ENCODE results near the gene RPS5.
"Not testable (repeated sequence)": the region's sequence is repeated elsewhere in the genome, so short reads cannot be mapped to it uniquely, and the experiment has no call there.

Gene RPS5

DNA sequence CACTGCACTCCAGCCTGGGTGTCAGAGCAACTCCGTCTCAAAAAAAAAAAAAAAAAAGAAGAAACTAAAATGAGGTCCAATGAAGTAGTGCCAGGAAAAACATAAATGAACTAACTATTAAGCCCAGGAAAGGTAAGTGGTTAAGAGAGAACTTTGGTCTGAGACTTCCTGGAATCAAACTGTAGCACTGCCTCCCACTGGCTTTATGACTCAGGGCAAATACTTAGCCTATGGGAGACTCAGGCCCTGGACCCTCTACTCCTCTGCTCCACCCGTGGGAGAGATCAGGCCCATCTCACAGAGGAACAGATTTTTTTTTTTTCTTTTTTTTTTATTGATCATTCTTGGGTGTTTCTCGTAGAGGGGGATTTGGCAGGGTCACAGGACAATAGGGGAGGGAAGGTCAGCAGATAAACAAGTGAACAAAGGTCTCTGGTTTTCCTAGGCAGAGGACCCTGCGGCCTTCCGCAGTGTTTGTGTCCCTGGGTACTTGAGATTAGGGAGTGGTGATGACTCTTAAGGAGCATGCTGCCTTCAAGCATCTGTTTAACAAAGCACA lies 16.9 kb downstream of the RPS5 start:
- in situ Hi-C loops (cut with MboI; ENCODE audit: low sequenced_read_pairs): not testable (repeated sequence)

DNA sequence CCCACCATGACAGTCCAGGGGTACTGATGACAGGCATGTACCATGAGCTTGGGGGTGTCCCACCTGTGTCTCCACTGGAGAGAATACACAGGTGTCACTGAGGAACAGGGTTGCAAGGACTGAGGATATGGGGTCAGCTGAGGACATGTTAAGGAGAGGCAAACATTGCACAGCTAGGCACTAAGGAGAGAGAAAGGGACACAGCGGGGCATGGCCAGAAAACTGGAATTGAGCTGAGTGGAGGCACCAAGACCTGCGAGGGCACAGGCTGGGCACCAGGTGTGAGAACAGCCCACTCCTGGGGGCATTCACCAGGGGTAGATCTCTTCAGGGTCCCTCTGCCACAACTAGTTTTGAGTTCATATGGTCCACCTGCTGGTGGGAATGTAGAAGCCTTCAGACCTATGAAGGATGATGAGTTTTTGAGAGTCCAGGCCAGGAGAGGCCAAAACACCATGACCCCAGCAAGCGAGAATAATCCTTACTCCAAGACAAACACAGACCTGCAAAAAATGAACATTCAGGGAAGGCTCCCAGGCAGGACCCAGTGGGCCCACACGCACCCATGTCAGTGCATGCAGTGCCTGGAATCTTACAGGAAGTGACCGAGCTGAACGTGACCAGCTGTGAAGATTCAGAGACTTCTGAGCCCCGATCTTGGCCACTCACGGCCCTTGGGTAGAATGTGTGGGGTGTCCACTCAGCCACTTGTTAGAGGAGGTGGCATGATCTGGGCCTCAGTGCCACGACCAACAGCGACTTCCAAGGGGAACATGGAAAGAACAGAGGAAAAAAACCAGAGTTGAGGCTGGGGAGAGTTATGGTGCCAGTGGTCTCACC lies 20.0 kb downstream of the RPS5 start:
- in situ Hi-C loops (cut with MboI; ENCODE audit: low sequenced_read_pairs): no loop called here

DNA sequence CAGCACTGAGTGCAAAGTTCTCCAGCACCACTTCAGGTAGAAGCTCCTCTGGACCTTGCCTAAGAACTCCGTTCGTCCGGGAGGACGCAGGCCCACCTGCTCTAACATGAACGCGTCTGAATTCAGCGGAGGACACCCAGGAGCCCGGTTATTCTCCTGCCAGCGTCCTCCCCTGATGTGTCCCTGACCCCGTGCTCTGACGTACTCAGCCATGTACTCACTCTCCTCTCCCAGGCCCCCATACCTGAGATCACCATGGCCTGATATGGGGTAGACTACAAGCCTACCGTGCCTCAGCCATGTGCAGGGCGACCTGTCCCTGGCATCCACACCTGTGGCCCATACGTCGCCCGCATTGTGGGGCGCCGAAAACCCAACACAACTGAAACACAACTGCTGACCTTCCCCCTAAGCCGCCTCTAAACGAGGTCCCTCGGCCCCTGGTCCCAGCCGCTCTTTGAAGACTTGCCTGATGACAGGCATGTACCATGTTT lies 20.6 kb downstream of the RPS5 start:
- in situ Hi-C loops (cut with MboI; ENCODE audit: low sequenced_read_pairs): no loop called here

DNA sequence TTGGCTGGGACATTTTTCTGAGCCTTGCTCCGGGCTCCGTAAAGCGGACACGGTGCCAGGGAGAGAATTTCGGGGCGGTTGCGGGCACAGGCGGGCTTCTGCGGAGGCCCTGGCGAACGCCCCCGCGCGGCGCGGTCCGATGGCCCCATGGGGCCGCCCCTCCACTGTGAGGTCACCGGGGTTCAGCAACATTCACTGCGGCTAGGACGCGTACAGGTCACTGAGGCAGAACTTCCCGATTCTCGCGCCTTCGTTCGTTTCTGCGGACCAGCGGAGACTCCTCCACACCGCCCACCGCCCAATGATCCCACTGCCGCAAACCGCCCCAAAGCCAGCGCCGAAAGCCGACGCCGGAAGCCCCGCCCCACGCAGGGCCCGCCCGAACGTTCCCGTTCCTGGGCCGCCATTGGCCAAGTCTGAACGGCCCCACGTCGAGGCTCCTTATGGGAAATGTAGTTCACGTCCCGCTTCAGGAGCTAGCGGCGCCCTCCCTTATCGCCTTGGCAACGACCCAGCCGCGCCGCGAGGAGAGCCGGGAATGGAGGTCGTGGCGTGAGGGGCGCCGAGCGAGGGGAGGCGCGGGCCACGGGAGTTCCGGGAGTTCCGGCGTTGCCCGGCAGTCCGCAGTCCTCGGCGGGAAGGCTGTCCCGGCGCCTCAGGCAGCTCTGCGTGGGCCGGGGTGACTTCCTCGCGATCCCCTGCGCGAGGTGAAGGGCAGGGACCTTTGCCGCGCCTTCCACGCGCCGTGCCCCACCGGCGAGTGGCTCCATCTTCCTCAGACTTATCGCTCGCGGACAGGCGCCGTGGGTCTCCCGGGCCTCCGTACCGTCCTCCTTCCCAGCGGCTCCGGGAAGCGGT lies 21.3 kb downstream of the RPS5 start, which contains the start of gene ZNF584:
Gene ZNF584, plus strand, starts transcription at position 498 of the 858 bp plus-strand sequence. CDS start 499 bp downstream, outside the sequence.
- in situ Hi-C loops (cut with MboI; ENCODE audit: low sequenced_read_pairs): no loop called here

DNA sequence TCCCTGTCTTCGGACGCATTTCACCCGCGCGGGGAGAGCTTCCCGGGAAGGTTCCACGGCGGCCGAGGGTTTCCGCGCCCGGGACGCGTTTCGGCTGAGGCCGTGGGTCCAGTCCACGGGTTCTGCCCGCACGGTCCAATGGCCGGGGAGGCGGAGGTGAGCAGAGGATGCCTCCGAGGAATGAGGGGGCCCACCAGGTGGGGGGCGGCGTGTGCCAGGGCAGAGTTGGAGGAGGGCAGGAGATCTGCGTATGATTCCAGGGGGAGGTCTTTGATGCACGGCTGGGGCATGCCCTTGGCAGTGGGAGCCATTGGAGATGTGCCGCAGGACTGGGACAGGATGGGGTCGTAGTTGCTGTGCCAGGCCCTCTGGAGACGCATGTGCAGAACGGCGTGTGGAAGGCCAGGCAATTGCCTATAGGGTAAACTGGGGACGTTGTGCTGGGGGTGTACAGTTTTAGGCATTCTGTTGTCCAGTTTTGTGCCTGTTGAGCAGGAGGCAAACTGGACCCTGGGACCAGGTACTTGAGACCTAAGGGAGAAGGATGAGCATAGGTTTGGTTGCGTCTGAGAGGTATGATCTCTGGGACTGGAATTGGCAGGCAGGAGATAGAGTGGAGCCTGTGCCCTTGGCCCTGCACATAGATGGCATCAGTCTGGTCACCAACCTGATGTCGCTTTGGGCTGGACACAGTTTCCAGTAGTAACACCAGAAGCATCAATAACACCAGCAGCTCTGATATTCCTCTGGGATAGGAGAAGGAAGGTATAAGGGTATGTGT lies 22.1 kb downstream of the RPS5 start:
- in situ Hi-C loops (cut with MboI; ENCODE audit: low sequenced_read_pairs): no loop called here

DNA sequence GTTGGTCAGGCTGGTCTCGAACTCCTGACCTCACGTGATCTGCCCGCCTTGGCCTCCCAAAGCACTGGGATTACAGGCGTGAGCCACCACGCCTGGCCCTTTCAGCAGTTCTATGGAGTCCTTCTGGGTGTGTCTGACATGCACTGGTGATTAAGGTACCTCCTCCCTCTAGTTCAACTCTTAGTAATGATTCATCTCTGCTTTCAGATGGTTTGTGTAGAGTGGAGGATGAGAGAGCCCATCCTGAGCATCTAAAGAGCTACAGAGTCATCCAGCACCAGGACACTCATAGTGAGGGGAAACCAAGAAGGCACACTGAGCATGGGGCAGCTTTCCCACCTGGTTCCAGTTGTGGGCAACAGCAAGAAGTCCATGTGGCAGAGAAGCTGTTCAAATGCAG lies 29.5 kb downstream of the RPS5 start:
- in situ Hi-C loops (cut with MboI; ENCODE audit: low sequenced_read_pairs): no loop called here

DNA sequence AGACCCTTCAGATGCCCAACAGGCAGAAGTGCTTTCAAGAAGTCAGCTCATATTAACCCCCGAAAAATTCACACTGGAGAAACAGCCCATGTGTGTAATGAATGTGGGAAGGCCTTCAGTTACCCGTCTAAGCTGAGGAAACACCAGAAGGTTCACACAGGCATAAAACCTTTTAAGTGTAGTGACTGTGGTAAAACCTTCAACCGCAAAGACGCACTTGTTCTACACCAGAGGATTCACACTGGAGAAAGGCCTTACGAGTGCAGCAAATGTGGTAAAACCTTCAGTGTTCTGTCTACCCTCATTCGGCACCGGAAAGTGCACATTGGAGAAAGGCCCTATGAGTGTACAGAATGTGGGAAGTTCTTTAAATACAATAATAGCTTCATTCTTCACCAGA lies 30.0 kb downstream of the RPS5 start:
- in situ Hi-C loops (cut with MboI; ENCODE audit: low sequenced_read_pairs): no loop called here

DNA sequence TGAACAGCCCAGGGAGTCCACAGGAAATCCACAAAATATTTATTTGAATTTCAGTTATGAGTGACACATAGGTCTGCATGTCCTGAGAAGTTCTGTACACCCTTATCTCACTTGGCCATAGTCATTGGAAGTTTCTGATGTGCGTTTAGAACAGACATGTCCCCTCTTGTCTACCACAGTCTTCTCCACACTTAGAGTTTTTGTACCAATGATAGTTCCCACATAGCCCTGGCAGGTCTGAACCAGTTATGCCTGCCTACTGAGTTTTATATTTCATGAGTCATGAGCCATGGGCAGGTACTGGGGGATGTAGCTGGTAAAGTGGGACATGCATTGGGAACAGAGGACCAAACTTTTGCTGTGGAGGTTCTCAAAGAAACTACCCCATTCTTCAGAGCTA lies 41.5 kb downstream of the RPS5 start:
- in situ Hi-C loops (cut with MboI; ENCODE audit: low sequenced_read_pairs): no loop called here

DNA sequence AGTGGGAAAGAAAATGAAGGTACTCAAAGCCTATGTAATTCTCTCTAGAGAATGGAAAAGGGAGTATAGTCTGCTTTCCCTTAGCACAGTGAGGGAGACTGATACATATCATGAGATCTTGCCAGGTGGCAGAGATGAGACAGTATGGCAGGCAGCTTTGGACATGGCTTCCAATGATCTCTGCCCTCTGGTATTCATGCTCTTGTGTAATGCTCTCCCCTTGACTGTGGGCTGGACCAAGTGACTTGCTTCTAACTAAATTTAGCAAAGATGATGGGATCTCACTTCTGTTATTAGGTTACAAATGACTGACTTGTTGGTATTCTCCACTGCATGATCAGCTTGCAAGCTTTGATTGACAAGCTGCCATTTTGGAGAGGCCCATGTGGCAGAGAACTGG lies 42.7 kb downstream of the RPS5 start:
- in situ Hi-C loops (cut with MboI; ENCODE audit: low sequenced_read_pairs): no loop called here

DNA sequence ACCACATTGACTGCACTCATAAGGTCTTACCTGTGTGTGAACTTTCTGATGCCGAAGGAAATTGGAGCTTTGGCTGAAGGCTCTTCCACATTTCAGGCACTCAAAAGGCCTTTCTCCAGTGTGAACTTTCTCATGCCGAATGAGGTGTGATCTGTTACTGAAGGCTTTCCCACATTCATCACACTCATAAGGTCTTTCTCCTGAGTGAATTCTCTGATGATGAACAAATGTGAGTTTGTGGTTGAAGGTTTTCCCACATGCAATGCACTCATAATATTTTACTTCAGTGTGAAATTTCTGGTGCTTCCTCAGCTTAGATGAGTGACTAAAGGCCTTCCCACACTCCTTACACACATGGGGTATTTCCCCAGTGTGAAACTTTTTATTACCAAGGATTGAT lies 47.1 kb downstream of the RPS5 start:
- in situ Hi-C loops (cut with MboI; ENCODE audit: low sequenced_read_pairs): no loop called here

DNA sequence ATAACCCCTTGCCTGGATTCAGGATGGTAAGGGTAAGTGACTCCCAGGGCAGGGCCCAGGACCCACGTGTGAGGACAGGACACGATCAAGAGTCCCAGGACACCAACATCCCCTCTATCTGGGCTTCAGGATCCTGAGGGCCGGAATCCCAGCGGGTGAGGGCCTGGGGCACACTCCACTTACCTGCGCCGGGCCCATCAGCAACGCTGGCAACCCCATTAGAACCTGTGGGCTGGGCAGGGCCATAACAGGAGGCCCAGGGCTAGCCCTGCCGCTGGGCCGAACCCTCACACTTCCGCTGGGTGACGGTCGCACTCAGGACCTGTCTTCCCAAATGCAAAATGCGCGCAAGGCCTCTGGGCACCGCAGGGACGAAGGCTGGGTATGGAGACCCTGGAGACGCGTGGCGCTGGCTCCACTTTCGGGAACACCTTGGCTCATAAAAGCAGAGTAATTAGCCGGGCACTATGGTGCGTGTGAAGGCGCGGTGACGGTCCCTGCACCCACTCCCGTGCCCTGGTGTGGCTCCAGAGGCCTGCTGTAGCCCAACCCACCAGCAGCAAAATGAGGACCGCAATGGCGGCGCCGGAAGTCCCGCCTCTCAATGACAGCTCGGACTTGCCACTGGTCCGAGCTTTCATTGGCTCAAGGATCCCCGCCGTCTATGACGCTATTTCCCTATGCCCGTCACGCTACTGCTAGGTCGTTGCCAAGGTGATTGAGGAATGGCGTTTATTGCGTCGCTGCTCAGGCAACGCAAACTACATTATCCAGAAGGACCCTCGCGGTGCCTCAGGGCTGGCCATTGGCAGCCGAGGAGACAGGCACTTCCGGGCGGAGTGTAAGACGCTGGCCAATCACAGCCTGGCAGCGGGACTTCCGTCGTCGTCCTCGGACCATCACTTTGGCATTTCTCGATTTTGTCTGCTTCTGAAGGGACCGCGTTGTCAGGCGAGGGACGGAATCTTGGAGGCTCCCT lies 52.8 kb downstream of the RPS5 start, which contains the start of gene ZNF132:
Gene ZNF132, minus strand, starts transcription at position 578 of the 979 bp plus-strand sequence. Its CDS starts 332 bp downstream, at position 246.
- in situ Hi-C loops (cut with MboI; ENCODE audit: low sequenced_read_pairs): no loop called here

DNA sequence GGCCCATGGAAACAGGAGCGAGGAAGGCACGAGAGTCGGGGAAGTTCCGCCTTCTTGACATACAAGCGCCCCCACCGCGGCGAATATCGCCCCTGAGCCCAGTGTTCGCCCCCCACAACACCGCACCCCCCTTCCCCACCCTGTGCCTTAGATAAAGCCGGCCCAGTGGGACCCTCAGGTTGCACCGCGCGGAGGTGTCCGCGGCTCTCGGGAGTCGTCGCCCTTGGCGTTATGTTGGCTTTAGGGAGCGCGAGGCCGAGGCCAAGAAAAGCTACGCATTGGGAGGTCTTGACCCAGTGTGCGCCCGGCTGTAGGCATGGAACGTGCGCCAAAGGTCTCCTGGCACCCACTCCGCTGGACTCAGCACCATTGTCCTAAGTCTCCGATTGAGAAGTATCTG lies 53.5 kb downstream of the RPS5 start:
- in situ Hi-C loops (cut with MboI; ENCODE audit: low sequenced_read_pairs): no loop called here

DNA sequence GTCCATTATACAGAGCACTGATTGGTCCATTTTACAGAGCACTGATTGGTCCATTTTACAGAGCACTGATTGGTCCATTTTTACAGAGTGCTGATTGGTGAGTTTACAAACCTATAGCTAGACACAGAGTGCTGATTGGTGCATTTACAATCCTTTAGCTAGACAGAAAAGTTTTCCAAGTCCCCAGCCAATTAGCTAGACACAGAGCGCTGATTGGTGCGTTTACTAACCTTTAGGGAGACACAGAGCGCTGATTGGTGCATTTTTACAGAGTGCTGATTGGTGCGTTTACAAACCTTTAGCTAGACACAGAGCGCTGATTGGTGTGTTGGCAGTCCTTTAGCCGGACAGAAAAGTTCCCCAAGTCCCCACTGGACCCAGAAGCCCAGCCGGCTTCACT lies 55.9 kb downstream of the RPS5 start:
- in situ Hi-C loops (cut with MboI; ENCODE audit: low sequenced_read_pairs): not testable (repeated sequence)

All from HL-60/S4 treated with phorbol 12-myristate 13-acetate at 8.2 ng/mL for 4 days and 3 days (cell line).